IMR-90 (cell line): Measurements from ENCODE around the gene GNAI2. TPM values are rescaled to one million over a fixed set of nuclear protein-coding genes. Genes with fewer than 3 reads are reported as not detected.
A peak's percentile ranks its signal among the peaks of the same experiment; 100 is the strongest.

Experiments
- ATAC-seq: fragments of 200-7000 bp; cut with Tn5 transposase; 2 replicates; pipeline ENCODE4 v1.9.1; 2020; ENCODE audit warnings: low read depth, mild to moderate bottlenecking, moderate library complexity
- BruUV-seq: library from RNA; stranded (reverse); fragments of 400-500 nt; replicated peaks from 2 replicates; lab custom pipeline; 2021; lab: Mats Ljungman, UMichigan
- CTCF ChIA-PET: fragments of 300-600 bp; formaldehyde crosslinking; extraction: SDS; loops from one replicate; lab custom pipeline; 2021; ENCODE audit warnings: antibody characterized with exemption; lab: Yijun Ruan, JAX
- POLR2A ChIA-PET: fragments of 300-600 bp; sonication (Branson Sonifier 250); formaldehyde crosslinking; loops from one replicate; lab custom pipeline; 2022; ENCODE audit warnings: antibody characterized with exemption; ENCODE audit not compliant: unreplicated experiment; lab: Charles Lee
- DNase-seq: peaks from one replicate; pipeline ENCODE4 v3.0.0; 2013
- H2AFZ ChIP-seq: replicated peaks from 2 replicates; pipeline ENCODE3; 2013; ENCODE audit warnings: low read length, mild to moderate bottlenecking; ENCODE audit not compliant: poor library complexity
- H2AK5ac ChIP-seq: 2 replicates; pipeline ENCODE4 v1.6.1; 2013; ENCODE audit warnings: low read depth, low read length, inconsistent platforms
- H2AK9ac ChIP-seq: replicated peaks from 2 replicates; pipeline ENCODE3; 2013; ENCODE audit warnings: mild to moderate bottlenecking, low read depth, low read length, moderate library complexity; ENCODE audit not compliant: poor library complexity
- H2BK120ac ChIP-seq: 2 replicates; pipeline ENCODE4 v1.6.1; 2013; ENCODE audit warnings: low read depth, low read length, inconsistent platforms
- H2BK15ac ChIP-seq: 3 replicates; pipeline ENCODE4 v1.6.1; 2013; ENCODE audit warnings: low read depth, low read length, inconsistent platforms
- H2BK20ac ChIP-seq: 2 replicates; pipeline ENCODE4 v1.6.1; 2013; ENCODE audit warnings: low read depth, mild to moderate bottlenecking, inconsistent platforms, low read length, moderate library complexity
- H2BK5ac ChIP-seq: 2 replicates; pipeline ENCODE4 v1.6.1; 2013; ENCODE audit warnings: mild to moderate bottlenecking, low read depth, low read length, inconsistent platforms; ENCODE audit not compliant: poor library complexity, severe bottlenecking
- H3K14ac ChIP-seq: replicated peaks from 2 replicates; pipeline ENCODE4 v1.6.1; 2013; ENCODE audit warnings: low read depth, low read length, inconsistent platforms
- H3K18ac ChIP-seq: 2 replicates; pipeline ENCODE4 v1.6.1; 2013; ENCODE audit warnings: low read depth, low read length, control low read depth
- H3K23ac ChIP-seq: 2 replicates; pipeline ENCODE4 v1.6.1; 2013; ENCODE audit warnings: low read depth, low read length, inconsistent platforms
- H3K27ac ChIP-seq: 2 replicates; pipeline ENCODE4 v1.5.1; 2013; ENCODE audit warnings: mild to moderate bottlenecking, control low read depth, low read length; ENCODE audit not compliant: insufficient read depth
- H3K27me3 ChIP-seq: 2 replicates; pipeline ENCODE4 v1.6.1; 2013; ENCODE audit warnings: low read length; ENCODE audit not compliant: control insufficient read depth, insufficient read depth
- H3K36me3 ChIP-seq: 2 replicates; pipeline ENCODE4 v1.6.1; 2013; ENCODE audit warnings: low read length, mixed read lengths; ENCODE audit not compliant: control insufficient read depth, insufficient read depth
- H3K4ac ChIP-seq: 2 replicates; pipeline ENCODE4 v1.6.1; 2013; ENCODE audit warnings: low read depth, low read length, inconsistent platforms
- H3K4me1 ChIP-seq: 2 replicates; pipeline ENCODE4 v1.6.1; 2013; ENCODE audit warnings: low read length, mixed read lengths; ENCODE audit not compliant: control insufficient read depth, insufficient read depth
- H3K4me2 ChIP-seq: 2 replicates; pipeline ENCODE4 v1.6.1; 2013; ENCODE audit warnings: low read depth, mild to moderate bottlenecking, control low read depth, low read length, moderate library complexity
- H3K4me3 ChIP-seq: 2 replicates; pipeline ENCODE4 v1.5.1; 2013; ENCODE audit warnings: low read depth, mild to moderate bottlenecking, control low read depth, low read length, moderate library complexity; ENCODE audit not compliant: insufficient read depth
- H3K56ac ChIP-seq: 2 replicates; pipeline ENCODE4 v1.6.1; 2013; ENCODE audit warnings: low read length, inconsistent platforms; ENCODE audit not compliant: insufficient read depth; ENCODE audit errors: extremely low read depth
- H3K79me1 ChIP-seq, 2 experiments: 2 replicates each; pipeline ENCODE4 v1.6.1; 2013; ENCODE audit warnings: low read length in 2 of 2, inconsistent platforms in 1 of 2, low read depth in 1 of 2
- H3K9ac ChIP-seq: 2 replicates; pipeline ENCODE4 v1.6.1; 2013; ENCODE audit warnings: low read depth, low read length, control low read depth
- H3K9me1 ChIP-seq: 2 replicates; pipeline ENCODE4 v1.6.1; 2013; ENCODE audit warnings: low read length, inconsistent platforms; ENCODE audit not compliant: insufficient read depth
- H3K9me3 ChIP-seq: 2 replicates; pipeline ENCODE4 v1.6.1; 2013; ENCODE audit warnings: low read length; ENCODE audit not compliant: control insufficient read depth, insufficient read depth
- H4K20me1 ChIP-seq: 2 replicates; pipeline ENCODE4 v1.6.1; 2013; ENCODE audit warnings: low read length, inconsistent platforms; ENCODE audit not compliant: insufficient read depth
- H4K5ac ChIP-seq: 2 replicates; pipeline ENCODE4 v1.6.1; 2013; ENCODE audit warnings: mild to moderate bottlenecking, low read depth, low read length, control low read depth
- H4K8ac ChIP-seq, 2 experiments: 2 replicates each; pipeline ENCODE4 v1.6.1; 2013; ENCODE audit warnings: low read depth in 2 of 2, low read length in 2 of 2, control low read depth in 1 of 2, inconsistent platforms in 1 of 2
- H4K91ac ChIP-seq: 2 replicates; pipeline ENCODE4 v1.6.1; 2013; ENCODE audit warnings: low read depth, low read length, inconsistent platforms; ENCODE audit not compliant: insufficient read depth
- BHLHE40 ChIP-seq: fragments of 150-350 bp; IDR thresholded peaks from 2 replicates; pipeline ENCODE4 v1.6.1; 2016; ENCODE audit warnings: mild to moderate bottlenecking, low read depth, low read length
- CEBPB ChIP-seq: IDR thresholded peaks from 2 replicates; pipeline ENCODE4 v1.6.1; 2012; ENCODE audit warnings: low read depth, low read length, improper control_type of control experiment
- FOS ChIP-seq: fragments of 150-350 bp; IDR thresholded peaks from 2 replicates; pipeline ENCODE4 v1.6.1; 2016; ENCODE audit warnings: low read depth, low read length
- MAZ ChIP-seq: IDR thresholded peaks from 2 replicates; pipeline ENCODE4 v1.6.1; 2012; ENCODE audit warnings: low read depth, mild to moderate bottlenecking, low read length, improper control_type of control experiment, moderate library complexity, borderline replicate concordance
- MXI1 ChIP-seq: IDR thresholded peaks from 2 replicates; pipeline ENCODE4 v1.6.1; 2012; ENCODE audit warnings: low read depth, mild to moderate bottlenecking, low read length, moderate library complexity, borderline replicate concordance
- NFE2L2 ChIP-seq: fragments of 150-350 bp; IDR thresholded peaks from 2 replicates; pipeline ENCODE4 v1.6.1; 2016; ENCODE audit warnings: low read depth, mild to moderate bottlenecking, low read length
- POLR2A ChIP-seq: IDR thresholded peaks from 2 replicates; pipeline ENCODE4 v1.6.1; 2012; ENCODE audit warnings: mild to moderate bottlenecking, low read depth, low read length
- RCOR1 ChIP-seq: IDR thresholded peaks from 2 replicates; pipeline ENCODE4 v1.6.1; 2012; ENCODE audit warnings: mild to moderate bottlenecking, low read length, improper control_type of control experiment; ENCODE audit not compliant: insufficient replicate concordance
- SMC3 ChIP-seq: fragments of 150-350 bp; IDR thresholded peaks from 2 replicates; pipeline ENCODE4 v1.6.1; 2016; ENCODE audit warnings: low read depth, mild to moderate bottlenecking, antibody characterized with exemption, low read length, moderate library complexity
- WGBS, 2 experiments: methylation state at CpG; one replicate each; pipeline versions ENCODE4 v1.1.5 to v1.1.7; 2013; ENCODE audit warnings: missing lambda C conversion rate in 2 of 2; ENCODE audit not compliant: insufficient read length in 1 of 2; ENCODE audit errors: extremely low coverage in 2 of 2; 5-methylcytosine and 5-hydroxymethylcytosine counted together
- dilution Hi-C: fragments of 300-500 bp; cut with HindIII; formaldehyde crosslinking; loops from one replicate; pipeline ENCODE4 v1.14.3; 2018; ENCODE audit warnings: low sequenced_read_pairs; ENCODE audit not compliant: unreplicated experiment
- in situ Hi-C: fragments of 300-500 bp; cut with MboI; formaldehyde crosslinking; loops from 3 replicates; pipeline ENCODE4 v1.14.3; 2019; ENCODE audit warnings: low sequenced_read_pairs, inconsistent platforms, mixed read lengths
- intact Hi-C: fragments of 100-400 bp; cut with micrococcal nuclease; formaldehyde crosslinking; loops from 2 replicates; pipeline ENCODE4 v1.10.0; 2022
- polyA plus RNA-seq, 3 experiments: library from polyadenylated mRNA; depleted of rRNA; stranded (reverse); fragments of >200 nt; gene quantifications; 2 replicates each; pipeline ENCODE4 v1.2.3, GENCODE V29; 2012; ENCODE audit warnings: low replicate concordance in 1 of 3
- total RNA-seq: library from RNA; depleted of rRNA; stranded (reverse); fragments of >200 nt; gene quantifications from 2 replicates; pipeline ENCODE4 v1.2.3, GENCODE V29; 2012
- TF ChIP-seq, protein P1 (sequence below): fragments of 150-350 bp; IDR thresholded peaks from 2 replicates; pipeline ENCODE4 v1.6.1; 2017; ENCODE audit warnings: mild to moderate bottlenecking, antibody characterized with exemption, low read length, low read depth
- TF ChIP-seq, protein P2 (sequence below): fragments of 150-350 bp; IDR thresholded peaks from 2 replicates; pipeline ENCODE4 v1.6.1; 2016; ENCODE audit warnings: low read depth, mild to moderate bottlenecking, low read length, moderate library complexity, borderline replicate concordance
- TF ChIP-seq, protein P3 (sequence below): conservative IDR thresholded peaks from 2 replicates; pipeline ENCODE4 v1.5.1; 2012; ENCODE audit warnings: mild to moderate bottlenecking, low read depth, low read length, improper control_type of control experiment

The GNAI2 gene
- total and polyA plus RNA-seq, 2 of the 4 experiments (the other 2 are of a cell fraction), result 867 to 1,079 TPM

DNA sequence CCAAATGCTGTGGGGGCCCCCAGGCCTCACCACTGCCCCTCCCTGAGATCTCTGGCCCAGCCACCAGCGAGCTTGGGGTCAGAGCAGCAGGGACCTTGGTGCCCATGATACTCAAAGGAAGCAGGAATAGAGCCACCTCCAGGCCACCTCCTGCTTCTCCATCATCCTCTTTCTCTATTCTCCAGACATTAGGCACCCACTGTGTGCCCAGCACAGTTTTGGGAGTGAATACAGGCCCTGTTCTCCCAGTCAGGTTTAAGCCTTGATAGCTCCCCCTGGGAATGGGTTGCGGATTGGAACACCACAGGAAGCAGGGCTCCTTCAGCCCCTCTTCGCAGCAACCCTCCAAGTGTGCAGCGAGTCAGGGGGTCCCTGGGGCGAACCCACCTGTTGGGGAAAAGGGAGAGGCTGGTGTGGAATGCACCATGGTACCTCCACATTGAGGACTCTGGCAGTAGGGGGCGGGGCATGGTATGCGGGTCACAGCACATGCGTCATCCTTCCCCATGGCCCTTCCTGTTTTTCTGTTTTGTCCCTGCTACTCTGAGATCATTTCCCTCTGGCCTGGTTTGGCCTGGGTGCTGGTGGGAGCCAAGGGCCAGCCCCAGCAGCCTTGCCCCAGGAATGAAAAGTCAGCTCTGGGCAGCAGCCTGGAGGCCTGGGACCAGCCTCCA is 18.7 kb downstream of the GNAI2 start:
- H3K18ac ChIP-seq, result no peak overlapping the region
- H3K4me2 ChIP-seq, result no peak overlapping the region
- peak overlapping the region; percentile 40; the same call in 1 of the 2 replicates for H2AK5ac ChIP-seq
- no peak overlapping the region for H3K27ac ChIP-seq
- no peak for DNase-seq
- H3K56ac ChIP-seq, result no peak overlapping the region
- no peak overlapping the region for H4K5ac ChIP-seq
- no peak overlapping the region for H2BK20ac ChIP-seq
- ChIA-PET POLR2A (no interaction called here), CTCF (interaction anchor here (0.6 kb wide), 1 partner anchor 10 kb away, joined by 3 read pairs; no protein-coding TSS in a partner anchor)
- no peak overlapping the region for H2BK120ac ChIP-seq
- no peak overlapping the region for H2AFZ ChIP-seq
- no peak overlapping the region for H2AK9ac ChIP-seq
- intact Hi-C loops (no loop called here), dilution Hi-C loops (no loop called here), in situ Hi-C loops (no loop called here)
- peaks cover 19% of the 10 kb centered on the region for H3K9me1 ChIP-seq
- H3K23ac ChIP-seq, result no peak overlapping the region
- H4K20me1 ChIP-seq, result peaks cover 64% of the 10 kb centered on the region
- H3K4me3 ChIP-seq, result no peak overlapping the region
- H3K36me3 ChIP-seq, result peaks cover 59% of the 10 kb centered on the region
- no peak overlapping the region for H3K9ac ChIP-seq
- peaks cover 18 to 81% of the 10 kb centered on the region in 2 experiments for H3K79me1 ChIP-seq
- no peak overlapping the region; a peak in 1 of 4 replicates for H4K8ac ChIP-seq
- no peak overlapping the region for H4K91ac ChIP-seq
- H3K27me3 ChIP-seq, result no peaks in the 10 kb centered on the region
- TF ChIP-seq, protein P1, sequence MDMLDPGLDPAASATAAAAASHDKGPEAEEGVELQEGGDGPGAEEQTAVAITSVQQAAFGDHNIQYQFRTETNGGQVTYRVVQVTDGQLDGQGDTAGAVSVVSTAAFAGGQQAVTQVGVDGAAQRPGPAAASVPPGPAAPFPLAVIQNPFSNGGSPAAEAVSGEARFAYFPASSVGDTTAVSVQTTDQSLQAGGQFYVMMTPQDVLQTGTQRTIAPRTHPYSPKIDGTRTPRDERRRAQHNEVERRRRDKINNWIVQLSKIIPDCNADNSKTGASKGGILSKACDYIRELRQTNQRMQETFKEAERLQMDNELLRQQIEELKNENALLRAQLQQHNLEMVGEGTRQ, result no peak
- TF ChIP-seq BHLHE40 (no peak), MXI1 (no peak), POLR2A (no peak), SMC3 (no peak), NFE2L2 (no peak), RCOR1 (no peak), MAZ (no peak), FOS (no peak), CEBPB (no peak)
- TF ChIP-seq, protein P2, sequence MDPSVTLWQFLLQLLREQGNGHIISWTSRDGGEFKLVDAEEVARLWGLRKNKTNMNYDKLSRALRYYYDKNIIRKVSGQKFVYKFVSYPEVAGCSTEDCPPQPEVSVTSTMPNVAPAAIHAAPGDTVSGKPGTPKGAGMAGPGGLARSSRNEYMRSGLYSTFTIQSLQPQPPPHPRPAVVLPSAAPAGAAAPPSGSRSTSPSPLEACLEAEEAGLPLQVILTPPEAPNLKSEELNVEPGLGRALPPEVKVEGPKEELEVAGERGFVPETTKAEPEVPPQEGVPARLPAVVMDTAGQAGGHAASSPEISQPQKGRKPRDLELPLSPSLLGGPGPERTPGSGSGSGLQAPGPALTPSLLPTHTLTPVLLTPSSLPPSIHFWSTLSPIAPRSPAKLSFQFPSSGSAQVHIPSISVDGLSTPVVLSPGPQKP, result no peak
- TF ChIP-seq, protein P3, sequence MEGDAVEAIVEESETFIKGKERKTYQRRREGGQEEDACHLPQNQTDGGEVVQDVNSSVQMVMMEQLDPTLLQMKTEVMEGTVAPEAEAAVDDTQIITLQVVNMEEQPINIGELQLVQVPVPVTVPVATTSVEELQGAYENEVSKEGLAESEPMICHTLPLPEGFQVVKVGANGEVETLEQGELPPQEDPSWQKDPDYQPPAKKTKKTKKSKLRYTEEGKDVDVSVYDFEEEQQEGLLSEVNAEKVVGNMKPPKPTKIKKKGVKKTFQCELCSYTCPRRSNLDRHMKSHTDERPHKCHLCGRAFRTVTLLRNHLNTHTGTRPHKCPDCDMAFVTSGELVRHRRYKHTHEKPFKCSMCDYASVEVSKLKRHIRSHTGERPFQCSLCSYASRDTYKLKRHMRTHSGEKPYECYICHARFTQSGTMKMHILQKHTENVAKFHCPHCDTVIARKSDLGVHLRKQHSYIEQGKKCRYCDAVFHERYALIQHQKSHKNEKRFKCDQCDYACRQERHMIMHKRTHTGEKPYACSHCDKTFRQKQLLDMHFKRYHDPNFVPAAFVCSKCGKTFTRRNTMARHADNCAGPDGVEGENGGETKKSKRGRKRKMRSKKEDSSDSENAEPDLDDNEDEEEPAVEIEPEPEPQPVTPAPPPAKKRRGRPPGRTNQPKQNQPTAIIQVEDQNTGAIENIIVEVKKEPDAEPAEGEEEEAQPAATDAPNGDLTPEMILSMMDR, result no peak
- BruUV-seq, result no TSS peak
- H3K4me1 ChIP-seq, result peaks cover 21% of the 10 kb centered on the region
- 80% methylated on average over 2 of the region's 8 CpGs; no CpG with 5 or more reads in 1 of the 2 experiments for WGBS, 2 experiments
- ATAC-seq, result no peak
- H2BK15ac ChIP-seq, result no peak overlapping the region
- no peaks in the 10 kb centered on the region for H3K9me3 ChIP-seq
- H3K4ac ChIP-seq, result 0 out of 2 replicates have a peak overlapping the region, but pooled peaks have one; percentile 42
- no peak overlapping the region for H3K14ac ChIP-seq
- H2BK5ac ChIP-seq, result peak overlapping the region; percentile 21
